Activated CD4-positive, alpha-beta memory T cell treated with anti-CD3 and anti-CD28 coated beads, Interleukin-2, amount 10 ng/mL, durations not matched to agents 7 days and 5 days (primary cell): ENCODE data around the gene UTP3. TPM values are rescaled to one million over a fixed set of nuclear protein-coding genes. Genes with fewer than 3 reads are reported as not detected.
"Not testable (repeated sequence)": the region's sequence is repeated elsewhere in the genome, so short reads cannot be mapped to it uniquely, and the experiment has no call there.

ENCODE experiments used
- CTCF ChIA-PET: fragments of 350-600 bp; sonication (Branson Sonifier 250); formaldehyde crosslinking; loops from one replicate; lab custom pipeline; 2021; ENCODE audit warnings: antibody characterized with exemption, inconsistent platforms; lab: Charles Lee
- POLR2A ChIA-PET: fragments of 350-600 bp; sonication (Branson Sonifier 250); formaldehyde crosslinking; loops from one replicate; lab custom pipeline; 2021; ENCODE audit warnings: antibody characterized with exemption; lab: Charles Lee
- DNase-seq: peaks from one replicate; pipeline ENCODE4 v3.0.0-alpha.2; 2020
- H3K27ac Mint-ChIP-seq: one replicate; pipeline ENCODE4 v1.8.0; 2021; ENCODE audit warnings: mild to moderate bottlenecking, mixed read lengths
- H3K27me3 Mint-ChIP-seq: one replicate; pipeline ENCODE4 v1.8.0; 2021; ENCODE audit warnings: mixed read lengths
- H3K36me3 Mint-ChIP-seq: one replicate; pipeline ENCODE4 v1.8.0; 2021; ENCODE audit warnings: low read depth, mixed read lengths
- H3K4me1 Mint-ChIP-seq: one replicate; pipeline ENCODE4 v1.8.0; 2021; ENCODE audit warnings: mixed read lengths
- H3K4me3 Mint-ChIP-seq: one replicate; pipeline ENCODE4 v1.8.0; 2021; ENCODE audit warnings: mild to moderate bottlenecking, mixed read lengths
- H3K9me3 Mint-ChIP-seq: one replicate; pipeline ENCODE4 v1.8.0; 2021; ENCODE audit warnings: mixed read lengths
- total RNA-seq, 2 experiments: library from RNA; stranded (reverse); gene quantifications; one replicate each; pipeline ENCODE4 v1.2.3, GENCODE V29; 2021

Gene UTP3
- total RNA-seq, 2 experiments from 2014 or later: 28.7 to 28.9 TPM

DNA sequence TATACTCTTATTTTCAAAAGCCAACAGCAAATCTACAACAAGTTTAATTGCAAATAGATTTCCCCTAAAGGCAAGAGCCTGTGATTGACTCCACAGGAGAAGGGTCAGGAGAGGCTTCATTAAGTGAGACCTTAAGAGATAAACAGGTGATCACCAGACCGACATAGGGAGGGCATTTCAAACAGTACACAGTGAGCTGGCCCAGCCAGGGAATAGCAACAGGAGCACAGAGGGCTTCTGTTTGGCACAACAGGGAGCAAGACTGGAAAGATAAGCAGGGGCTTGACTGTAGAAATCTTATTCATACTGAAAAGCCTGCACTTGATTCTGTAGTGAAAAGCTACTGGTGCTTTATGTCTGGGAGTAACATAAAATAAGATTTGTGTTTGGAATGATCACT lies 37.3 kb downstream of the UTP3 start:
- ChIA-PET POLR2A (interaction anchor here (0.6 to 5.0 kb wide), 2 partner anchors 9 to 10 kb away, joined by 3 to 26 read pairs; no protein-coding TSS in a partner anchor), CTCF (interaction anchor here (1.2 kb wide), 1 partner anchor 10 kb away, joined by 4 read pairs; no protein-coding TSS in a partner anchor)
- no peak overlapping the region for H3K27ac Mint-ChIP-seq
- no peak overlapping the region for H3K4me3 Mint-ChIP-seq
- DNase-seq: no peak
- no peaks in the 10 kb centered on the region for H3K36me3 Mint-ChIP-seq
- H3K9me3 Mint-ChIP-seq: no peaks in the 10 kb centered on the region
- no peaks in the 10 kb centered on the region for H3K27me3 Mint-ChIP-seq
- H3K4me1 Mint-ChIP-seq: peaks cover 13% of the 10 kb centered on the region

DNA sequence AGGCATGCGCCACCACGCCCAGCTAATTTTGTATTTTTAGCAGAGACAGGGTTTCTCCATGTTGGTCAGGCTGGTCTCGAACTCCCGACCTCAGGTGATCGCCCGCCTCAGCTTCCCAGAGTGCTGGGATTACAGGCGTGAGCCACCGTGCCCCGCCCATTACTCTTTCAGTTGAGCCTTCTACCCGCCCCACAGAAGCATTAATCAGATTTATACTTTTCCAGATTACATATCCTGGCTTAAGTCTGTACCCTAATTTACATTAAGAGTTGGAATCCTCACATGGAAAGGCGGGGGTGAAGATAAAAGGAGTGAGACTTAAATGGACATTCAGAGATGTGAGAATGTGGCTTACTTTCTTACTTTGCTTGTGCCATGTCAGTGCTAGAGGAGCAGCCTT lies 38.2 kb downstream of the UTP3 start:
- not testable (repeated sequence) for H3K4me3 Mint-ChIP-seq, DNase-seq, H3K27me3 Mint-ChIP-seq, H3K36me3 Mint-ChIP-seq, H3K9me3 Mint-ChIP-seq, H3K27ac Mint-ChIP-seq
- H3K4me1 Mint-ChIP-seq: peaks cover 13% of the 10 kb centered on the region
- POLR2A ChIA-PET: interaction anchor here (5.0 kb wide), 1 partner anchor 8 kb away, joined by 26 read pairs; no protein-coding TSS in a partner anchor
- CTCF ChIA-PET: interaction anchor here (1.2 kb wide), 1 partner anchor 9 kb away, joined by 4 read pairs; no protein-coding TSS in a partner anchor

DNA sequence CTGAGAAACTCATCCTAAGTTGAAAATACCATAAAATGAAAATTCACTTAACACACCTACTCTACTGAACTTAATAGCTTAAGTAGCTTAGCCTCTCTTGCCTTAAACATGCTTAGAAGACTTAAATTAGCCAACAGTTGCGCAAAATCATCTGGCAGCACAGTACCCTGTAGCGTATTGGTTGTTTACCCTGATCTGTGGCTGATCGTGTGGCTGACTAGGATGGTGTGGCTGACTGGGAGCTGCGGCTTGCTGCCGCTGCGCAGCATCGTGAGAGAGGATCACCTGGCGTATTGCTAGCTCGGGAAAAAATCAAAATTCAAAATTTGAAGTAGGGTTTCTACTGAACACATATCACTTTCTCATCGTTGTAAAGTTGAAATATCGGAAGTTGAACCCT lies 39.8 kb downstream of the UTP3 start:
- no peaks in the 10 kb centered on the region for H3K36me3 Mint-ChIP-seq
- peaks cover 1% of the 10 kb centered on the region for H3K4me1 Mint-ChIP-seq
- no peak for DNase-seq
- CTCF ChIA-PET: interaction anchor here (1.5 kb wide), 1 partner anchor 9 kb away, joined by 3 read pairs; no protein-coding TSS in a partner anchor
- H3K27ac Mint-ChIP-seq: no peak overlapping the region
- POLR2A ChIA-PET: no interaction called here
- no peak overlapping the region for H3K4me3 Mint-ChIP-seq
- H3K9me3 Mint-ChIP-seq: no peaks in the 10 kb centered on the region
- no peaks in the 10 kb centered on the region for H3K27me3 Mint-ChIP-seq

- H3K27ac Mint-ChIP-seq, H3K4me3 Mint-ChIP-seq, H3K36me3 Mint-ChIP-seq, H3K27me3 Mint-ChIP-seq, H3K9me3 Mint-ChIP-seq, DNase-seq: not testable (repeated sequence)
- ChIA-PET POLR2A (interaction anchor here (3.4 kb wide), 1 partner anchor 28 kb away, joined by 40 read pairs; no protein-coding TSS in a partner anchor), CTCF (interaction anchor here (1.1 kb wide), 1 partner anchor 11 kb away, joined by 3 read pairs; no protein-coding TSS in a partner anchor)
- peaks cover 36% of the 10 kb centered on the region for H3K4me1 Mint-ChIP-seq
Observed at GRCh38 chr4:70732878-70733277, 44.5 kb downstream of the UTP3 start.

- H3K4me3 Mint-ChIP-seq: peak overlapping the region; percentile 62
- POLR2A ChIA-PET: interaction anchor here (0.8 to 5.0 kb wide), 14 partner anchors 10 to 281 kb away, joined by 3 to 40 read pairs (median 4); partner anchors contain the start of genes DCK, GRSF1, RUFY3 and UTP3
- H3K27ac Mint-ChIP-seq: peak overlapping the region; percentile 83
- no peaks in the 10 kb centered on the region for H3K9me3 Mint-ChIP-seq
- no peaks in the 10 kb centered on the region for H3K27me3 Mint-ChIP-seq
- H3K4me1 Mint-ChIP-seq: peaks cover 36% of the 10 kb centered on the region
- CTCF ChIA-PET: interaction anchor here (0.6 to 2.9 kb wide), 18 partner anchors 8 to 672 kb away, joined by 3 to 34 read pairs (median 6); partner anchors contain the start of genes DCK, GRSF1, MOB1B and RUFY3
- no peaks in the 10 kb centered on the region for H3K36me3 Mint-ChIP-seq
- DNase-seq: peak; percentile 48
Observed at GRCh38 chr4:70734168-70734954, 46.0 kb downstream of the UTP3 start.

GRCh38 chr4:70734971-70735370 lies 46.6 kb downstream of the UTP3 start:
- ChIA-PET POLR2A (interaction anchor here (0.8 to 5.0 kb wide), 12 partner anchors 11 to 258 kb away, joined by 3 to 40 read pairs (median 4); partner anchors contain the start of genes DCK, GRSF1, RUFY3 and UTP3), CTCF (interaction anchor here (0.8 to 2.9 kb wide), 23 partner anchors 9 to 275 kb away, joined by 3 to 34 read pairs (median 5); partner anchors contain the start of genes DCK, GRSF1, MOB1B and RUFY3)
- peak overlapping the region; percentile 62 for H3K4me3 Mint-ChIP-seq
- H3K9me3 Mint-ChIP-seq: no peaks in the 10 kb centered on the region
- no peak for DNase-seq
- peaks cover 36% of the 10 kb centered on the region for H3K4me1 Mint-ChIP-seq
- peak overlapping the region; percentile 83 for H3K27ac Mint-ChIP-seq
- no peaks in the 10 kb centered on the region for H3K36me3 Mint-ChIP-seq
- H3K27me3 Mint-ChIP-seq: no peaks in the 10 kb centered on the region

DNA sequence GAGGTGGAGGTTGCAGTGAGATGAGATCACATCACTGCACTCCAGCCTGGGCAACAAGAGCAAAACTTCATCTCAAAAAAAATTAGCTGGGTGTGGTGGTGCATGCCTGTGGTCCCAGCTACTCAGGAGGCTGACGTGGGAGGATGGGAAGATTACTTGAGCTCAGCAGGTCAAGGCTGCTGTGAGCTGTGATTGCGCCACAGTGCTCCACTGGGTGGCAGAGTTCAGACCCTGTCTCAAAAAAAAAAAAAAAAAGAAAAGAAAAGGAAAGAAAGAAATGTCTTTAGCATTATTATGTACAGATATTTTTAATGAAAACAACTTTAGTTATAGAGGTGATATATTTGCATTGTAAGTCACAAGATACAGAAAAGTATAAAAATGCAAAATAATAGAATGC lies 47.6 kb downstream of the UTP3 start:
- H3K4me1 Mint-ChIP-seq: peaks cover 36% of the 10 kb centered on the region
- not testable (repeated sequence) for H3K36me3 Mint-ChIP-seq

GRCh38 chr4:70737006-70737405 lies 48.7 kb downstream of the UTP3 start:
- ChIA-PET POLR2A (interaction anchor here (0.6 to 5.0 kb wide), 7 partner anchors 16 to 270 kb away, joined by 3 to 35 read pairs (median 3); partner anchors contain the start of genes DCK and UTP3), CTCF (interaction anchor here (0.7 to 2.0 kb wide), 11 partner anchors 9 to 941 kb away, joined by 3 to 6 read pairs (median 4); partner anchors contain the start of gene UTP3)
- Mint-ChIP-seq H3K27ac (no peak overlapping the region), H3K27me3 (peaks cover 1% of the 10 kb centered on the region), H3K36me3 (no peaks in the 10 kb centered on the region), H3K9me3 (no peaks in the 10 kb centered on the region), H3K4me1 (peaks cover 36% of the 10 kb centered on the region), H3K4me3 (no peak overlapping the region)
- DNase-seq: no peak

More for the DNA sequence above, 47.6 kb downstream of the UTP3 start:
- peak; percentile 45 for DNase-seq
- not testable (repeated sequence) for H3K9me3 Mint-ChIP-seq, H3K27me3 Mint-ChIP-seq
- CTCF ChIA-PET: interaction anchor here (0.6 to 2.9 kb wide), 29 partner anchors 9 to 387 kb away, joined by 3 to 34 read pairs (median 4); partner anchors contain the start of genes GRSF1, MOB1B, RUFY3 and UTP3
- POLR2A ChIA-PET: interaction anchor here (1.0 to 5.0 kb wide), 10 partner anchors 12 to 271 kb away, joined by 3 to 40 read pairs (median 6); partner anchors contain the start of genes DCK, GRSF1, RUFY3 and UTP3
- H3K27ac Mint-ChIP-seq: peak overlapping the region; percentile 45
- H3K4me3 Mint-ChIP-seq: peak overlapping the region; percentile 30

DNA sequence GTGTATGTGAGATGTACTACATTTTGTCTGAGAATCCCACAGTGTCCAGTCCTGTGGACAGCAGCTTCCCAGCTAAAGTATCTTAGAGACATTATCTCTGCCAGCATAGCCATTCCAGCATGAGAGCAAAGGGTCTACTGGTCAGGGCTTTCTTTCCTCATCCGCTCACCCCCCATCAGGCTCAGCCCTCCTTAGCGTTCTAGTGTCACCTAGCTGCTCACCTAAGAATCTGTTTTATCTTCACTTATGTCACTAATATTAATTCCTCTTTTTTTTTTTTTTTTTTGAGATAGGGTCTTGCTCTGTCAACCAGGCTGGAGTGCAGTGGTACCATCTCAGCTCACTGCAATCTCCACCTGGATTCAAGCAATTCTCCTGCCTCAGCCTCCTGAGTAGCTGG lies 49.1 kb downstream of the UTP3 start:
- Mint-ChIP-seq H3K4me3 (no peak overlapping the region), H3K27me3 (peaks cover 1% of the 10 kb centered on the region), H3K9me3 (no peaks in the 10 kb centered on the region), H3K27ac (no peak overlapping the region), H3K4me1 (peaks cover 36% of the 10 kb centered on the region), H3K36me3 (no peaks in the 10 kb centered on the region)
- ChIA-PET CTCF (interaction anchor here (0.7 to 1.7 kb wide), 8 partner anchors 9 to 940 kb away, joined by 3 to 6 read pairs (median 4); partner anchors contain the start of gene UTP3), POLR2A (interaction anchor here (0.7 to 5.0 kb wide), 4 partner anchors 16 to 256 kb away, joined by 3 to 35 read pairs (median 4); partner anchors contain the start of genes DCK and UTP3)
- no peak for DNase-seq

DNA sequence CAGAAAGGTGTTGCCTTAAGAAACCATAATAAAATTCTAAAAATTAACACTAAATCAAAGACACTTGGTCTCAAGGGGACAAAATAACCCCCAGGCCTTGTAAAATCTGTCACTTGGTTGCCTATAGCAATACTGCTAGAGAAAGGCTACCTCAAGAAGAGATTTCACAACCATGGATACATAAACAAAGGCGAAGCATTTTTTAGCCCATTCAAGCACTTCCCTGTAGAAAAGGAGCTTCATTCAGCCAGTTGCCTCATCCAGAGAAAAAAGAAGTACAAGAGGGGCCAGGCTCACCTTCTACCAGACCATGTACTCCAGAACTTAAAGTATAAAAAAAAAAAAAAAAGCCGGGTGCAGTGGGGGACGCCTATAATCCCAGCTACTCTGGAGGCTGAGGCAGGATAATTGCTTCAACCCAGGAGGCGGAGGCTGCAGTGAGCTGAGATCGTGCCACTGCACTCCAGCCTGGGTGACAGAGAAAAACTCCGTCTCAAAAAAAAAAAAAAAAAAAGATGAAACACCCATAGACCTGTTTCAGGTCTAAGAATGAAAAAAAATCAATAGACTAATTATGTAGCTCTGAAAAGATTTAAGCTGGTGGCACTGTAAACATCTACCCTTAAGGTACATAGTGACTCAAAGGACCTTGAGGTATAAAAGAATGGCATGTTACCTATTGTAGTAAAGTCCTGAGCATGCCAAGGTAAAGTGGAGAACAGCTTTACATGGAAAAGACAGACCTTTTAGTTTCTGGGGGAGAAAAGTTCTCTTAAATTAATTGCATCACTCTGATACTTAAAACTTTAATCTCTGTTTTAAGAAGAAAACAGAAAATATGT lies 51.4 kb downstream of the UTP3 start:
- DNase-seq: no peak
- Mint-ChIP-seq H3K4me1 (peaks cover 27% of the 10 kb centered on the region), H3K9me3 (no peaks in the 10 kb centered on the region), H3K4me3 (no peak overlapping the region), H3K36me3 (no peaks in the 10 kb centered on the region), H3K27ac (no peak overlapping the region), H3K27me3 (peaks cover 1% of the 10 kb centered on the region)
- POLR2A ChIA-PET: no interaction called here
- CTCF ChIA-PET: interaction anchor here (0.7 to 1.5 kb wide), 5 partner anchors 7 to 169 kb away, joined by 3 to 6 read pairs (median 4); no protein-coding TSS in a partner anchor
